MM.1S (cell line): ENCODE measurements around the gene C3orf70.
A peak's percentile ranks its signal among the peaks of the same experiment; 100 is the strongest.

Experiments used
- DNase-seq: peaks from one replicate; pipeline ENCODE4 v3.0.0-alpha.2; 2015
- H2AFZ ChIP-seq: fragments of 300-600 bp; sonication (generic); 2 replicates; pipeline ENCODE4 v1.6.0; 2016; ENCODE audit warnings: antibody characterized with exemption, low read length
- H3F3A ChIP-seq: fragments of 300-600 bp; sonication (generic); 2 replicates; pipeline ENCODE4 v1.6.1; 2016; ENCODE audit warnings: mild to moderate bottlenecking, antibody characterized with exemption, low read length, moderate library complexity, mixed read lengths; ENCODE audit not compliant: insufficient read depth
- H3K27ac ChIP-seq: fragments of 300-600 bp; sonication (generic); 2 replicates; pipeline ENCODE4 v1.5.1; 2016; ENCODE audit warnings: mild to moderate bottlenecking, low read length
- H3K27me3 ChIP-seq: fragments of 300-600 bp; sonication (generic); replicated peaks from 2 replicates; pipeline ENCODE4 v1.6.0; 2016; ENCODE audit warnings: low read length; ENCODE audit not compliant: insufficient read depth
- H3K36me3 ChIP-seq: fragments of 300-600 bp; sonication (generic); replicated peaks from 2 replicates; pipeline ENCODE4 v1.6.1; 2016; ENCODE audit warnings: mild to moderate bottlenecking, low read length, mixed read lengths; ENCODE audit not compliant: insufficient read depth
- H3K4me1 ChIP-seq: fragments of 300-600 bp; sonication (generic); 2 replicates; pipeline ENCODE4 v1.6.1; 2016; ENCODE audit warnings: low read length, mixed read lengths
- H3K4me2 ChIP-seq: fragments of 300-600 bp; sonication (generic); 2 replicates; pipeline ENCODE4 v1.6.0; 2016; ENCODE audit warnings: low read depth, low read length
- H3K4me3 ChIP-seq: fragments of 300-600 bp; sonication (generic); 2 replicates; pipeline ENCODE4 v1.5.1; 2016; ENCODE audit warnings: low read length, mixed read lengths
- H3K79me2 ChIP-seq: fragments of 300-600 bp; sonication (generic); 2 replicates; pipeline ENCODE4 v1.6.1; 2016; ENCODE audit warnings: mixed run types, low read length, mixed read lengths
- H3K9ac ChIP-seq: fragments of 300-600 bp; sonication (generic); 2 replicates; pipeline ENCODE4 v1.6.1; 2016; ENCODE audit warnings: low read length, mixed read lengths
- H3K9me2 ChIP-seq: fragments of 300-600 bp; sonication (generic); replicated peaks from 2 replicates; pipeline ENCODE4 v1.6.1; 2016; ENCODE audit warnings: mild to moderate bottlenecking, low read length, mixed read lengths; ENCODE audit not compliant: insufficient read depth
- H3K9me3 ChIP-seq: fragments of 300-600 bp; sonication (generic); replicated peaks from 2 replicates; pipeline ENCODE4 v1.6.1; 2016; ENCODE audit warnings: mild to moderate bottlenecking, low read length, mixed read lengths; ENCODE audit not compliant: insufficient read depth
- H4K20me1 ChIP-seq: fragments of 300-600 bp; sonication (generic); 2 replicates; pipeline ENCODE4 v1.6.1; 2016; ENCODE audit warnings: mild to moderate bottlenecking, low read length, moderate library complexity, mixed read lengths; ENCODE audit not compliant: insufficient read depth
- CTCF ChIP-seq: fragments of 300-600 bp; sonication (generic); IDR thresholded peaks from 2 replicates; pipeline ENCODE4 v1.5.1; 2016; ENCODE audit warnings: antibody characterized with exemption, low read length, mixed read lengths
- EZH2 ChIP-seq: fragments of 300-600 bp; sonication (generic); optimal IDR thresholded peaks from 2 replicates; pipeline ENCODE3; 2017; ENCODE audit warnings: low read depth, mild to moderate bottlenecking, antibody characterized with exemption, low read length, mixed read lengths
- EZH2phosphoT487 ChIP-seq: fragments of 300-600 bp; sonication (generic); IDR thresholded peaks from 2 replicates; pipeline ENCODE4 v1.6.1; 2018; ENCODE audit warnings: antibody characterized with exemption, low read length

Gene C3orf70

GRCh38 chr3:185187391-185187790, 34.5 kb upstream of the C3orf70 start:
- no peaks in the 10 kb centered on the region for H3K79me2 ChIP-seq
- H3K27ac ChIP-seq = no peak overlapping the region
- H3K27me3 ChIP-seq = no peaks in the 10 kb centered on the region
- TF ChIP-seq EZH2phosphoT487 (no peak), CTCF (no peak), EZH2 (no peak)
- H3K9me2 ChIP-seq = no peaks in the 10 kb centered on the region
- DNase-seq = no peak
- H3K9me3 ChIP-seq = no peaks in the 10 kb centered on the region
- H3F3A ChIP-seq = no peaks in the 10 kb centered on the region
- H3K36me3 ChIP-seq = no peaks in the 10 kb centered on the region
- no peak overlapping the region for H3K4me3 ChIP-seq
- H3K9ac ChIP-seq = no peak overlapping the region
- H3K4me1 ChIP-seq = no peaks in the 10 kb centered on the region
- no peak overlapping the region for H3K4me2 ChIP-seq
- H4K20me1 ChIP-seq = no peaks in the 10 kb centered on the region
- H2AFZ ChIP-seq = no peak overlapping the region

DNA sequence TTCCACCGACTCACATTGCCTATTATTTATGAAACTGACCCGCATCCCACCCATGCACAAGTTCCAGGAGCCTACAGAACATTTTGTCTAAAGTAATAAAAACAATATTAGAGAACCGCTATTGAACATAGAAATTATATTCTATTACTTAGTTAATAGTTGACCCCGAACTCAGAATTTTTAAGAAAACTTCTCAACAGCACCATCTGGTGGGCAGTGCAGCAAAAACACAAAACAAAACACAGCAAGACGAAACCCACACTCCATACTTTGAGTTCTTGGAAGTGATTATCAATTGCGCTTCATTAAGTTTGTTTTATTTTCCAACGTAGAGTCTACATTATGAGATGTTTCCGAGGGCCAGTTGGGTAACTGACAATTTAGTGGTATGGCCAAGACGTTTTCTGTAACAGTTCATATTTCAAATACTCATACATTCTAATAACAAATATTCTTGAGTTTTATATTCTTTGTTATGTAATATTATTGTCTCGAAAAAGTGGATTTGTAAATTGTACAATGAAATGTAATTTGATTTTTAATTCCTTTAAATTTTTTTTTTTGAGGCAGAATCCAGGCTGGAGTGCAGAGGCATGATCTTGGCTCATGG, 24.0 kb upstream of the C3orf70 start:
- no peak overlapping the region for H3K4me2 ChIP-seq
- H3K27me3 ChIP-seq = no peaks in the 10 kb centered on the region
- H3K79me2 ChIP-seq = no peaks in the 10 kb centered on the region
- H3F3A ChIP-seq = no peaks in the 10 kb centered on the region
- H4K20me1 ChIP-seq = no peaks in the 10 kb centered on the region
- no peak overlapping the region for H3K27ac ChIP-seq
- no peak overlapping the region for H3K4me3 ChIP-seq
- H3K9me2 ChIP-seq = no peaks in the 10 kb centered on the region
- H3K9ac ChIP-seq = no peak overlapping the region
- H2AFZ ChIP-seq = 0 out of 2 replicates have a peak overlapping the region, but pooled peaks have one; percentile 30
- H3K4me1 ChIP-seq = peaks cover 12% of the 10 kb centered on the region
- TF ChIP-seq CTCF = peak; percentile 81
- no peak for TF ChIP-seq EZH2
- peak; percentile 74 for DNase-seq
- no peaks in the 10 kb centered on the region for H3K36me3 ChIP-seq
- H3K9me3 ChIP-seq = no peaks in the 10 kb centered on the region

GRCh38 chr3:185175370-185175987, 22.6 kb upstream of the C3orf70 start:
- Histone ChIP-seq H2AFZ (peak overlapping the region; percentile 72), H3K27ac (peak overlapping the region; percentile 37; the same call in 1 of the 2 replicates), H3K9me2 (no peaks in the 10 kb centered on the region)

More at GRCh38 chr3:185175370-185175987, 22.6 kb upstream of the C3orf70 start:
- no peaks in the 10 kb centered on the region for H3K36me3 ChIP-seq
- no peaks in the 10 kb centered on the region for H4K20me1 ChIP-seq
- peak; percentile 72 for DNase-seq
- peaks cover 12% of the 10 kb centered on the region for H3K4me1 ChIP-seq
- TF ChIP-seq EZH2phosphoT487 (no peak), CTCF (no peak), EZH2 (no peak)
- H3K9ac ChIP-seq = peak overlapping the region; percentile 31; the same call in 1 of the 2 replicates
- H3K79me2 ChIP-seq = no peaks in the 10 kb centered on the region
- peak overlapping the region; percentile 17; the same call in 1 of the 2 replicates for H3K4me3 ChIP-seq
- no peaks in the 10 kb centered on the region for H3F3A ChIP-seq
- H3K4me2 ChIP-seq = peak overlapping the region; percentile 62
- no peaks in the 10 kb centered on the region for H3K27me3 ChIP-seq
- H3K9me3 ChIP-seq = no peaks in the 10 kb centered on the region
